Measurements from ENCODE around the gene PLET1. TPM values are rescaled to one million over a fixed set of nuclear protein-coding genes. Genes with fewer than 3 reads are reported as not detected.
"Not testable (repeated sequence)": the region's sequence is repeated elsewhere in the genome, so short reads cannot be mapped to it uniquely, and the experiment has no call there.

Gene PLET1
- total RNA-seq, 1 donor from 2014 or later: not detected

DNA sequence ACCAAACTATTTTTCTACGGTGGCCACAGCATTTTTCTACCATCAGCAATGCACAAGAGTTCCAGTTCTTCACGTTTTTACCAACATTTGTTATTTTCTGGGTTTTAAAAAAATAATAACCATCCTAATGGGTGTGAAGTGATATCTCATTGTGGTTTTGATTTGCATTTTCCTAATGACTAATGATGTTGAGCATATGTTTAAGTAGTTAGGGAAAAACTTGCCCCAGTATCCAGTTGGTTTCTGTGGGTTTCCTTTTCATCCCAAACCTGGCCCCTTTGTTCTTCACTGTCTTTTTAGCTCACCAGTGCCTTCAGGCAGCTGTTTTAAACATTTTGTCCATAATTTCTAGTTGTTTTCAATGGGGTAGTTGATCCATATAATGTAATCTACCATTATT, 49.1 kb downstream of the PLET1 start:
- DNase-seq: no peak

DNA sequence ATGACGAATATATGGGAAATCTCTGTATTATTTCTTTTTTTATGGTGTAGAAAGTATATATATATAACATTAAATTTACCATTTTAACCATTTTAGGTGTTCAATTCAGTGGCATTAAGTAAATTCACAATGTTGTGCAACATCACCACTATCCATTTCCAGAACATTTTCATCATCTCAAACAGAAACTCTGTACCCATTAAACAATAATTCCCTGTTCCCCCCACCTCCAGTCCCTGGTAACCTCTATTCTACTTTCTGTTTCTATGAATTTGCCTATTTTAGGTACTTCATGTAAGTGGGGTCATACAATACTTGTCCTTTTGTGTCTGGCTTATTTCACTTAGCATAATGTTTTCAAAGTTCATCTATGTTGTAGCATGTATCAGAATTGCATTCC, 49.8 kb downstream of the PLET1 start:
- no peak for DNase-seq

DNA sequence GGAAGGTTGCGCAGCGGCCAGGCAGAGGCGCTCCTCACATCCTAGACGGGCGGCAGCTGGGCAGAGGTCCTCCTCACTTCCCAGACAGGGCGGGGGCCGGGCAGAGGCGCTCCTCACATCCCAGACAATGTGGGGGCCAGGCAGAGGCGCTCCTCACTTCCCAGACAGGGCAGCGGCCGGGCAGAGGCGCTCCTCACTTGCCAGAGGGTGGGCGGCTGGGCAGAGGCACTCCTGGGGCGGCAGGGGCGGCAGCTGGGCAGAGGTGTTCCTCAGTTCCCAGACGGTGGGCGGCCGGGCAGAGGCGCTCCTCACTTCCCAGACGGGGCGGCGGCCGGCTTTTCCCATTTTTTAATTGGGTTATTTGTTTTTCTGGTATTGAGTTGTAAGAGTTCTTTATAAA, 54.6 kb downstream of the PLET1 start:
- no peak for DNase-seq

DNA sequence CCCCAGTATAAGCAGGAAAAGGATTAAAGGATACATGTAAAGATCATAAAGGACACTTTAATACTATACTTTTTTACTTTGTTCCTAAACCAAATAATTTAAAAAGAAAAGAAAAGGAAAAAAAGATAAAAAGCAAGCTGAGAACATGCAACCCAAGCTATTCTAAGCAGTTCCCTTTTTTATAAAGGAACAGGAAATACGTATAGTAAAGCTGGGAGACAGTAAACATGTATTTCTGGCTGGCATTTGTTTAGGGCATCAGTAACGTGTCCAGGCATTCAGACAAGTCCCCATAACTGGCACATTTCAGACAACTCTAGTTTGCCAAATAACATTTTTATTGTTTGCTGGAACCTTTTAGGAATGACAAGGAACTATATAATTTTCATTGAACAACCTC, 60.4 kb downstream of the PLET1 start:
- no peak for DNase-seq

DNA sequence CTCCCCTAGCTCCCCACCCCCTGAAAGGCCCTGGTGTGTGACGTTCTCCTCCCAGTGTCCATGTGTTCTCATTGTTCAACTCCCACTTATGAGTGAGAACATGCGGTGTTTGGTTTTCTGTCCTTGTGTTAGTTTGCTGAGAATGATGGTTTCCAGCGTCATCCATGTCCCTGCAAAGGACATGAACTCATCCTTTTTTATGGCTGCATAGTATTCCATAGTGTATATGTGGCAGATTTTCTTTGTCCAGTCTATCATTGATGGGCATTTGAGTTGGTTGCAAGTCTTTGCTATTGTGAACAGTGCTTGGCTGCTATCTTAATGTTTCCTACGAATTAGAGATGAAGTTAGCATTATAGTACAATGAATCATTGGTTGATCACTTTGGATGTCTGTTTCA, 61.6 kb downstream of the PLET1 start:
- not testable (repeated sequence) for DNase-seq

Small RNAs within 50 kb of the gene (small RNA-seq; reads per million reads assigned to genes)
- gene MRPS36P4 (ENCODE audit: low replicate concordance): not detected

Other genes starting within 250 kb of the PLET1 start
- 77.1 TPM for gene DLAT, start 235.5 kb downstream of the PLET1 start, total RNA-seq
- gene PIH1D2, start 186.8 kb downstream of the PLET1 start, total RNA-seq: 2.2 TPM
- gene NKAPD1, start 186.6 kb downstream of the PLET1 start, total RNA-seq: 31.1 TPM
- 37.7 TPM for gene TIMM8B, start 174.1 kb downstream of the PLET1 start, total RNA-seq
- 190 TPM for gene SDHD, start 174.0 kb downstream of the PLET1 start, total RNA-seq
- 5.2 TPM for gene IL18, start 96.8 kb downstream of the PLET1 start, total RNA-seq
- gene TEX12, start 93.5 kb downstream of the PLET1 start, total RNA-seq: 2.3 TPM
- 21.1 TPM for gene BCO2, start 85.3 kb downstream of the PLET1 start, total RNA-seq
- gene PTS, start 34.4 kb downstream of the PLET1 start, total RNA-seq: 20.8 TPM

Measured in tongue (tissue), 3 donors.